Smooth muscle cell (in vitro differentiated cells): ENCODE results near the gene PTGFR. TPM values are rescaled to one million over a fixed set of nuclear protein-coding genes. Genes with fewer than 3 reads are reported as not detected.

Experiments
- DNase-seq: peaks from one replicate; lab custom pipeline; 2025; ENCODE audit not compliant: unreplicated experiment; lab: John Stamatoyannopoulos, UW
- H2AFZ ChIP-seq: fragments of 200-600 bp; sonication (generic); 2 replicates; pipeline ENCODE4 v1.6.0; 2016; ENCODE audit warnings: antibody characterized with exemption, low read depth, mild to moderate bottlenecking
- H3F3A ChIP-seq: fragments of 200-600 bp; sonication (generic); 2 replicates; pipeline ENCODE4 v1.6.0; 2017; ENCODE audit warnings: antibody characterized with exemption, low read depth
- H3K27ac ChIP-seq: fragments of 200-600 bp; sonication (generic); 2 replicates; pipeline ENCODE4 v1.5.1; 2016; ENCODE audit warnings: low read depth, mild to moderate bottlenecking
- H3K27me3 ChIP-seq: fragments of 200-600 bp; sonication (generic); 2 replicates; pipeline ENCODE4 v1.6.1; 2016; ENCODE audit warnings: low read depth, mild to moderate bottlenecking
- H3K36me3 ChIP-seq: fragments of 200-600 bp; sonication (generic); 2 replicates; pipeline ENCODE4 v1.5.1; 2016; ENCODE audit warnings: low read depth
- H3K4me1 ChIP-seq: fragments of 200-600 bp; sonication (generic); 2 replicates; pipeline ENCODE4 v1.5.1; 2016; ENCODE audit warnings: low read depth
- H3K4me2 ChIP-seq: fragments of 200-600 bp; sonication (generic); 2 replicates; pipeline ENCODE4 v1.6.0; 2016; ENCODE audit warnings: mild to moderate bottlenecking
- H3K4me3 ChIP-seq: fragments of 200-600 bp; sonication (generic); 2 replicates; pipeline ENCODE4 v1.5.1; 2016; ENCODE audit warnings: mild to moderate bottlenecking
- H3K79me2 ChIP-seq: fragments of 200-600 bp; sonication (generic); 2 replicates; pipeline ENCODE4 v1.6.0; 2016; ENCODE audit warnings: low read depth, mild to moderate bottlenecking
- H3K9ac ChIP-seq: fragments of 200-600 bp; sonication (generic); 2 replicates; pipeline ENCODE4 v1.6.0; 2016; ENCODE audit warnings: low read depth
- H3K9me3 ChIP-seq: fragments of 200-600 bp; sonication (generic); replicated peaks from 2 replicates; pipeline ENCODE4 v1.5.1; 2016; ENCODE audit warnings: low read depth
- H4K20me1 ChIP-seq: fragments of 200-600 bp; sonication (generic); 2 replicates; pipeline ENCODE4 v1.6.0; 2016; ENCODE audit warnings: low read depth
- CTCF ChIP-seq: fragments of 200-600 bp; sonication (generic); IDR thresholded peaks from 2 replicates; pipeline ENCODE4 v1.5.1; 2017; ENCODE audit warnings: borderline replicate concordance, mild to moderate bottlenecking, antibody characterized with exemption; ENCODE audit not compliant: insufficient read depth, poor library complexity, severe bottlenecking
- WGBS: methylation state at CpG from one replicate; pipeline ENCODE4 v1.1.7; 2016; ENCODE audit warnings: low lambda C conversion rate; 5-methylcytosine and 5-hydroxymethylcytosine counted together
- polyA plus RNA-seq: library from polyadenylated mRNA; unstranded; fragments of >200 nt; fragmentation: Nextera tagmentation; extraction: Ambion mirVana; gene quantifications from 2 replicates; pipeline ENCODE4 v1.2.1, GENCODE V29; 2016
- total RNA-seq: library from RNA; depleted of rRNA; stranded (reverse); fragments of >200 nt; gene quantifications from 2 replicates; pipeline ENCODE4 v1.2.3, GENCODE V29; 2014

The PTGFR gene
- total and polyA plus RNA-seq, 2 experiments from 2014 or later: 3.0 to 6.8 TPM

- Histone ChIP-seq H3K4me3 (no peak overlapping the region), H2AFZ (no peak overlapping the region), H3K9me3 (no peaks in the 10 kb centered on the region), H4K20me1 (no peaks in the 10 kb centered on the region), H3K4me2 (no peak overlapping the region), H3K79me2 (no peaks in the 10 kb centered on the region), H3K27me3 (no peaks in the 10 kb centered on the region), H3F3A (no peaks in the 10 kb centered on the region), H3K27ac (no peak overlapping the region), H3K9ac (no peak overlapping the region), H3K36me3 (no peaks in the 10 kb centered on the region), H3K4me1 (no peaks in the 10 kb centered on the region)
- no peak for TF ChIP-seq CTCF
- DNase-seq: no peak
- 67% methylated on average over 1 of the region's 1 CpG for WGBS
Observed at GRCh38 chr1:78465143-78465542, 25.6 kb upstream of the PTGFR start.

DNA sequence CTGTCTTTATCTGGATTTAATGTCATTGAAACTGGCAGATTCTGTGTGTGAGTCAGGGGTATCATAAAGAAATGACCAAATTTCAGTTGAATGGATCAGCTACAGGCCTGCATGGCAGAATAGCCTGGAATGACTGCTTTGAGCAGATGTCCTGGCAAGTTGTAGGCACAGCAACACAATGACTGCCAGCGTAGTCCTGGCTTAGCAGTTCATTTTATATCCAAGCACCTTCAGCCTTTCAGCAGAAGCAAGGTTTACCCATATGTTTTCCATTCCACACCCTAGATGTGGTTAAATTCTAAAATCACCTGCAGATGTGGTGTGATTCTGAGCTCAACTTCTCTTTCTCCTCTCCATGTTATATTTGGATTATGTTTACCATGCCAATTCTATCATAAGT is 22.3 kb upstream of the PTGFR start:
- 79% methylated on average over 1 of the region's 1 CpG for WGBS
- DNase-seq: no peak
- H4K20me1 ChIP-seq: no peaks in the 10 kb centered on the region
- H3F3A ChIP-seq: no peaks in the 10 kb centered on the region
- H3K4me3 ChIP-seq: no peak overlapping the region
- no peaks in the 10 kb centered on the region for H3K27me3 ChIP-seq
- no peak overlapping the region for H2AFZ ChIP-seq
- no peak overlapping the region for H3K27ac ChIP-seq
- no peak overlapping the region for H3K9ac ChIP-seq
- H3K36me3 ChIP-seq: no peaks in the 10 kb centered on the region
- no peaks in the 10 kb centered on the region for H3K79me2 ChIP-seq
- no peaks in the 10 kb centered on the region for H3K9me3 ChIP-seq
- no peak for TF ChIP-seq CTCF
- no peak overlapping the region for H3K4me2 ChIP-seq
- no peaks in the 10 kb centered on the region for H3K4me1 ChIP-seq

GRCh38 chr1:78469576-78469975 is 21.2 kb upstream of the PTGFR start:
- no peak overlapping the region for H3K9ac ChIP-seq
- 78% methylated on average over 1 of the region's 1 CpG for WGBS
- H3K27me3 ChIP-seq: no peaks in the 10 kb centered on the region
- no peak overlapping the region for H3K27ac ChIP-seq
- DNase-seq: no peak
- H3K4me2 ChIP-seq: no peak overlapping the region
- no peaks in the 10 kb centered on the region for H3F3A ChIP-seq
- no peaks in the 10 kb centered on the region for H3K4me1 ChIP-seq
- no peaks in the 10 kb centered on the region for H3K9me3 ChIP-seq
- H3K79me2 ChIP-seq: no peaks in the 10 kb centered on the region
- no peak overlapping the region for H2AFZ ChIP-seq
- H3K4me3 ChIP-seq: no peak overlapping the region
- TF ChIP-seq CTCF: no peak
- H4K20me1 ChIP-seq: no peaks in the 10 kb centered on the region
- H3K36me3 ChIP-seq: no peaks in the 10 kb centered on the region

- Histone ChIP-seq H4K20me1 (no peaks in the 10 kb centered on the region), H3K27ac (no peak overlapping the region), H2AFZ (no peak overlapping the region), H3K4me2 (no peak overlapping the region), H3K27me3 (no peaks in the 10 kb centered on the region), H3F3A (no peaks in the 10 kb centered on the region), H3K4me1 (no peaks in the 10 kb centered on the region), H3K9ac (no peak overlapping the region), H3K36me3 (no peaks in the 10 kb centered on the region), H3K79me2 (no peaks in the 10 kb centered on the region), H3K9me3 (no peaks in the 10 kb centered on the region), H3K4me3 (no peak overlapping the region)
- no peak for TF ChIP-seq CTCF
- no peak for DNase-seq
- 79% methylated on average over 2 of the region's 2 CpGs for WGBS
Observed at GRCh38 chr1:78471890-78472620, 18.7 kb upstream of the PTGFR start.
